Stimulated activated CD8-positive, alpha-beta memory T cell treated with anti-CD3 and anti-CD28 coated beads, Interleukin-12 subunit alpha, Interleukin-12 subunit beta, amount 100 ng/mL, for 1 hour (primary cell): Measurements from ENCODE around the gene SCGN.
"Not testable (repeated sequence)": the region's sequence is repeated elsewhere in the genome, so short reads cannot be mapped to it uniquely, and the experiment has no call there.

Experiments used
- DNase-seq: peaks from one replicate; pipeline ENCODE4 v3.0.0-alpha.2; 2020; ENCODE audit warnings: low read depth

Gene SCGN

DNA sequence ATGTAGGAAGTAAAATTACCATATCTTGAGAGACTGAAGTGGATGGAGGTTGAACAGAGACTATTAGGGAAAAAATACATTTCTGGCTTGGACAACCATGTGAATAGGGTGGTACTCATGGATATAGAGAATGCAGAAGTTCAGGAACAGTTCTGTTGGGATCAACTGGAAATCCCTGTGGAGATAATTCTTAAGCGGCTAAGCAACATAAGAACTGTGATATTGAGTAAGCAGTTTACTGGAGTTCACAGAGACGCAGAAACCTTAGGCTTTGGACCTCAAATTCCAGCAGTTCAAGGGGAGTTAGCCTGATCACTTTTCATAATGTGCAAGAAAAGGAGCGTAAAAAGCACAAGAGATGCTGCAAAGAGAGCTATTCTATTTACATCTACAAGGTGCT lies 78.9 kb downstream of the SCGN start:
- no peak for DNase-seq

DNA sequence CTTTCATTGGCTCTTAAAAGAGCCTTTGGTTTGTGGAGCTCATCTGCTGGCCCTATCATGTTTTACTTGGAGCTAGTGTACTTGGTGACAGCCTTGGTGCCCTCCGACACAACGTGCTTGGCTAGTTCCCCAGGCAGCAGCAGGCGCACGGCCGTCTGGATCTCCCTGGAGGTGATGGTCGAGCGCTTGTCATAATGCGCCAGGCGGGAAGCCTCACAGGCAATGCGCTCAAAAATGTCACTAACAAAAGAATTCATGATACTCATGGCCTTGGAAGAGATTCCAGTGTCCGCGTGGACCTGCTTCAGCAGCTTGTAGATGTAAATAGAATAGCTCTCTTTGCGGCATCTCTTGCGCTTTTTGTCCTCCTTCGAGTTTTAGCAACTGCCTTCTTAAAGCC lies 79.7 kb downstream of the SCGN start:
- DNase-seq: no peak

DNA sequence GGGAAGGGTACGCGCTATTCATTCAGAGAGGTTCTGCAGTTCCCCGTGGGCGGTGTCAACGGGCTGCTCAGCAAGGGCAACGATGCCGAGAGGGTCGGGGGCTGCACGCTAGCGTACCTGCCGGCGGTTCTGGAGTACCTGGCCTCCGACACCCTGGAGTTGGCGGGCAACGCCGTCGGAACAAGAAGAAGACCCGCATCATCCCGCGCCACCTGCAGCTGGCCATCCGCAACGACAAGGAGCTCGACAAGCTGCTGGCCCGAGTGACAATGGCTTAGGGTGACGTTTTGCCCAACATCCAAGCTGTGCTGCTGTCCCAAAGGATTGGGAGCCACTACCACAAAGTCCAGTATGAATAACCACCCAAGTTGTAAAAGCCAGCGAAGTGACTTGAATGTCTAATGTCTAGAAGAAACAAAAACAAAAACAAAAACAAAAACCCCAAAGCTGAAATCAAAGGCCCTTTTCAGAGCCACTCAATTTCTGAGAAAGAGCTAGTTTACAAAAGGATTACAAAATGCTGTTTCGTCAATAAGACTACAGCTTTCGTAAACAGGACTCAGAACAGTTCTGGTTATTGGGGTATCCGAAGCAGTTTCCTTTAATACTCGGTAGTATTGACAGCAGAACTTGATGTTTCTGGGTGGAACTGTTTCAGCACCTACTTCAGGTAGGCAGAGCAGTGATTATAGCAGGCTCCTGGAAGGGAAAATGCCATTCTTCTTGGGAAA lies 80.6 kb downstream of the SCGN start:
- no peak for DNase-seq

- DNase-seq: no peak
These were observed 83.2 kb downstream of the SCGN start for GRCh38 chr6:25735261-25735660.

- no peak for DNase-seq
These were observed 91.9 kb downstream of the SCGN start for GRCh38 chr6:25743868-25744267.

- no peak for DNase-seq
These were observed 93.8 kb downstream of the SCGN start for GRCh38 chr6:25745836-25746235.

GRCh38 chr6:25746968-25747367 lies 95.0 kb downstream of the SCGN start:
- DNase-seq: no peak

DNA sequence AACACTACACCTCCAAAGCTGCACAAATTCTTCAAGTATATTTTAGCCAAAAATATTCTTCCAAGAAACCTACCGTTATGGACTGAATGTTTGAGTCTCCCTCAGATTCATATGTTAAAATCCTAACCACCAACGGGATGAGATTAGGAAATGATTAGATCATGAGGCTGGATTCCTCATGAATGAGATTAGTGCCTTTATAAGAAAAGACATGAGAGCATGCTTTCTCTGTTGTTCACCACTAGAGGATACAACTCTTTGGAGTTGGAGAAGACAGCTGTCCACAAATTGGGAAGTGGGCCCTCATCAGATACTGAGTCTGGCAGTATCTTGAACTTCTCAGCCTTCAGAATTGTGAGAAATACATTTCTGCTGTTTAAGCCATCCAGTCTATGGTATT lies 95.5 kb downstream of the SCGN start:
- DNase-seq: no peak

GRCh38 chr6:25748049-25748448 lies 96.0 kb downstream of the SCGN start:
- DNase-seq: no peak

DNA sequence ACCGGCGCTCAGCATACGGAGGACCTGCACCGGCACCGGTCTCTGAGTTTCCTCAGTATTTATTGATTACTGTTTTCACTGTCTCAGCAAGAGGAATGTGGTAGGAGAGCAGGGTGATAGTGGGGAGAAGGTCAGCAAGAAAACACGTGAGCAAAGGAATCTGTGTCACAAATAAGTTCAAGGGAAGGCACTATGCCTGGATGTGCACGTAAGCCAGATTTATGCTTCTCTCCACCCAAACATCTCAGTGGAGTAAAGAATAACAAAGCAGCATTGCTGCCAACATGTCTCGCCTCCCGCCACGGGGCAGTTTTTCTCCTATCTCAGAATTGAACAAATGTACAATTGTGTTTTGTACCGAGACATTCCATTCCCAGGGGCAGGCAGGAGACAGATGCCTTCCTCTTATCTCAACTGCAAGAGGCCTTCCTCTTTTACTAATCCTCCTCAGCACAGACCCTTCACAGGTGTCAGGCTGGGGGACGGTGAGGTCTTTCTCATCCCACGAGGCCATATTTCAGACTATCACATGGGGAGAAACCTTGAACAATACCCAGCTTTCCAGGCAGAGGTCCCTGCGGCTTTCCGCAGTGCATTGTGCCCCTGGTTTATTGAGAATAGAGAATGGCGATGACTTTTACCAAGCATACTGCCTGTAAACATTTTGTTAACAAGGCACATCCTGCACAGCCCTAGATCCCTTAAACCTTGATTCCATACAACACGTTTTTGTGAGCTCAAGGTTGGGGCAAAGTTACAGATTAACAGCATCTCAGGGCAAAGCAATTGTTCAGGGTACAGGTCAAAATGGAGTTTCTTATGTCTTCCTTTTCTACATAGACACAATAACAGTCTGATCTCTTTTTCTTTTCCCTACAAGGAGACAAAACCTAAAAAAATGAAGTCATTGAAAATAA lies 96.8 kb downstream of the SCGN start:
- not testable (repeated sequence) for DNase-seq

GRCh38 chr6:25749837-25750236 lies 97.8 kb downstream of the SCGN start:
- no peak for DNase-seq

GRCh38 chr6:25750906-25751305 lies 98.9 kb downstream of the SCGN start:
- no peak for DNase-seq
